Activated CD4-positive, CD25-positive, alpha-beta regulatory T cell treated with anti-CD3 and anti-CD28 coated beads, Interleukin-2, amount 50 U/mL, for 72 hours (primary cell): ENCODE data around the gene SYNDIG1.

Experiments used
- DNase-seq: peaks from one replicate; pipeline ENCODE4 v3.0.0; 2021

SYNDIG1 gene

GRCh38 chr20:24640686-24641085 is 171.3 kb downstream of the SYNDIG1 start:
- DNase-seq, result no peak

- DNase-seq, result no peak
These were observed 174.6 kb downstream of the SYNDIG1 start for GRCh38 chr20:24643731-24644626.

DNA sequence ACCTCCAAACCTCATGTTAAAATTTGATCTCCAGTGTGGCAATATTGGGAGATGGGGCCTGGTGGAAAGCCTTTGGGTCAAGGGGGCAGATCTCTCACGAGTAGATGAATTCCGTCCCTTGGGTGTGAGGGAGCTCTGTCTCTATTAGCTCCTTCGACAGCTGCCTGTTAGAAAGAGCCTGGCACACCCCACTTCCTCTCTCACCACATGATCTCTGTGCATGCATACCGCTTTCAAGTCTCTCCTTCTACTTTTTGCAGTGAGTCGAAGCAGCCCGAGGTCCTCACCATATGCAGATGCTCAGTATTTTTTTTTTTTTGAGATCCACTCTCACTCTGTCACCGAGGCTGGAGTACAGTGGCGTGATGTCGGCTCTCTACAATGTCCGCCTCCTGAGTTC is 176.9 kb downstream of the SYNDIG1 start:
- no peak for DNase-seq

- no peak for DNase-seq
These were observed 178.3 kb downstream of the SYNDIG1 start for GRCh38 chr20:24647713-24648112.

DNA sequence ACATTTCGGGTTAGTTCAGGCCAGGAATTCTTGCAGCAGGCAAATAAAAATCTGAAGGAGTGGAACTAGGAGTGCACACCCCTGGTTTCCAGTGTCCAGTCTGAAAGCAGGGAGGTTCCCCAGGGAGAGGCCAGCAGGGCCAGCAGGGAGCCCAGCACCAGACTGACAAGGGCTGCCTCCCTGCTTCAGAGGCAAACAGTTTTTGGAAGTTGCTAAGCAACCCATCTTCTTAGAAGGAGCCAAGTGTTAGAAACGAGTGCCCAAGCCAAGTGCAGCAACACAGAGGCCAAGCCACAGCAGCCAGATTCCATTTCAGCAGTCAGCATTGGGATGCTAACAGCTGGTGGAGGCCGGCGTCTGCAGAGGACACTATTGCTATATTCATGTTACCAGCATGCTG is 179.1 kb downstream of the SYNDIG1 start:
- no peak for DNase-seq

GRCh38 chr20:24648919-24649318 is 179.5 kb downstream of the SYNDIG1 start:
- DNase-seq, result no peak

DNA sequence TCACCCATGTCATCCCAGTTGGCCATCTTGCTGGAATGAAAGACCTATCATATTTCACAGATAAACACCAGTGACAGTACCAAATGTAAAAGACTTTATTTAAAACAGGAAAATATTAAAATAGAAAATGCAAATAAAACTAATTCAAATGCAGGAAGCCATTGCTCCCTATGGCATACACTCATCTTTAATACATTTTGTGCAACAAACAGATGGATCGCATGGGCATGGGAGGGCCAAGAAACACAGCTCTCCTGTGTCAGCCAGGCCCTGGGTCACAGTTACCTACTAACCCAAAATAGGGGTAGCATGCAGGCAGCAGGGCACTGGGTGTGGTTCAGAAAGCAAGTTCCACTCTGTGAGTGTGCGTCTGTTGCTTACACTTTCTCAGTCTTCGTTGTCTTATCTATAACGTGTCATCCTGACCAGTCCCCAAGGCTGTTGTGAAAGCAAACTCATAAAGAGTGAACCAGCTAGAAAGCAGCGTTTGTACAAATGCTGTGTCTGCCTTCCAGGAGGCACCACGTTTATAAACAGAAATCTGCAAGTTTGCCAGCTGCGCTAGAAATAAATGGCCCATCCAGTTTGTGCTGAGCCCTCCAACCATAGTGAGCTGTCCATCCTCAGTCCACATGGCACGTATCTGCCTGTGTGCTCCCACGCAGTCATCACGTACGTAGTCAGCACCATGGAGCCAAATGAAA is 180.5 kb downstream of the SYNDIG1 start:
- DNase-seq, result no peak

DNA sequence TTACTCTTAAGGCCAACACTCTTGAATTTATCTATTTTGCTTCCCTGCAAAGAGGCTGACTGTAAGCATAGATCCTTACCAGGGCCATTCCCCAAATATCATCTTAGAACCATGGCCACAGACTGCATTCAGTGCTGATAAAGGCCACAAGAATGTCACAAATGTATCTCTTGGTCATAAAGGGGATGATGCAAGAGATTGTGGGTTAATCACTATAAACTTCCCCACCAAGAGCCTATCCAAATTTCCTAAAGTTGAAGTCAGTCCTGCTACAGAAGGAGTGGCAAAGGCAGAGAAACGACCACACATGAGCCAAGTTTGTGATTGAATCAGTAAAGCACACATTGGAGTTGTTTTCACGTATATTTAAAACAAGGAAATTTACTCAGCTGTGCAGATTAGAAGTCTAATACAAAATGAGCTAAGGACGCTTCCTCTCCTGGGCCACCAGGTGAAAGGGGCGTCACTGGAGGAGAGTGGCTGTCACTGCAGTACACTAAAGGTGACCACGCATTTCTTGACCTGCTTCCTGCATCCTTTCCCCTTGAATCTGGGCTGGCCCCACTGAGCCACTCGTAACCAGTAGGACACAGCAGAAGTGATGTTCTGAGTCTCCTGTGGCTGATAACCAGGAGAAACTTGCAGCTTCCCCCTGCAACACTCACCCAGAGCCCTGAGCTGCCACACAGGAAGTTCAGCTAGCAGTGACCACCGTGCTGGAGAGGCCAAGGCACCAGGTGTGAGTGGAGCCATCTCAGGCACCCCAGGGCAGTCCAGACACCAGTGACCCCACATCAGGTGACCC is 181.9 kb downstream of the SYNDIG1 start:
- DNase-seq, result no peak

DNA sequence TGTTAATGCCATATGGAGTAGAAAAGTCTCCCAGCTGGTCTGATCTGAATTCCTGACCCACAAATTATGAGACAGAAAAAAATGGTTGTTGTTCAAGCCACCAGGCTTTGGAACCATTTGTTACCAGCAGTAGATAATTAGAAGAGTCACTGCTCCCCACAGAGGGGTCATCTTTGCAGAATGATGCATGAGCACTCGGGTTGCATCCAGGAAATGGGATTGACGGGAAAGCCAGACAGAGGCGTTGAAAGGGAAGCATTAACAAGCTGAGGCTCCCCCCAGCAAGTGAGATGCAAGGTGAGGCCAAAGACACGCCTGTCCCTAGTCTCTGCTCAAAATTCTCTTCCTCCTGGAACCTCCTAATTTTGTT is 182.5 kb downstream of the SYNDIG1 start:
- no peak for DNase-seq

GRCh38 chr20:24653306-24653705 is 183.9 kb downstream of the SYNDIG1 start:
- DNase-seq, result no peak

GRCh38 chr20:24654425-24654824 is 185.0 kb downstream of the SYNDIG1 start:
- DNase-seq, result no peak

GRCh38 chr20:24656391-24656790 is 187.0 kb downstream of the SYNDIG1 start:
- no peak for DNase-seq

GRCh38 chr20:24657196-24657595 is 187.8 kb downstream of the SYNDIG1 start:
- no peak for DNase-seq

DNA sequence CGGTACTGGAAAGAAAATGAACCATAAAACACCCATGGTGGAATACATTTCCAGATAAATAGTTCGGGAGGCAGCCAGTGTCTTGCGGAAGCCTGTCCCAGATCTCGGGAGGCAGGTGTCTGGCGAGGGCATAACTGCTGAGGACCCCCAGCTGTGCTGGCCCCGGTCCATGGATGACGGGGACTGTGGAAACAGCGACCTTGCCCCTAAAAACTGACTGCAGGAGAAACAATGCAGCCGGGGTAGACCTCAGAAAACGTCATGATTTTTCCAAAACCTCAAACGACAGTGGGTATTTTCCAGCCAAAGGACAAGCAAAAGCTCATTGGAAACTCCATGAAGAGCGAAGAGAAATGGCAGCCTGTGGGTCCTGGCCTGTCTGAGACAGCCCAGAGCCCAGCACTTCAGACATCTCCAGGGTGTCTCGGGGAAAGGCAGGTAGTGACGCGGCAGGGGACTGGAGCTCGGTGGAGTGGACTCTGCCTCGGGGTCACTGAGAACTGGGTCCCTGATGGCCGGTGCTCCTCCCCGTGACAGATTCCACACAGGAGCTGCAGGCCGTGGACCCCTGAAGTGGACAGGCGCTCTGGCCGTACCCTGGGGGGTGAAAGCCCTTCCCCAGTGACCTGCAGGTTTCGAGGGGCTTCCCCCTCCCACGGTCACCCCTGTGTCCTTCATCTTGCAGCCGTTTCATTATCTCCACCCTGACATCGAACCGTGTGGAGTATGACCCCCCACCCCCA is 188.6 kb downstream of the SYNDIG1 start:
- DNase-seq, result no peak

- DNase-seq, result no peak
These were observed 189.7 kb downstream of the SYNDIG1 start for GRCh38 chr20:24658920-24659660.

- DNase-seq, result no peak
These were observed 190.4 kb downstream of the SYNDIG1 start for GRCh38 chr20:24659835-24660234.

DNA sequence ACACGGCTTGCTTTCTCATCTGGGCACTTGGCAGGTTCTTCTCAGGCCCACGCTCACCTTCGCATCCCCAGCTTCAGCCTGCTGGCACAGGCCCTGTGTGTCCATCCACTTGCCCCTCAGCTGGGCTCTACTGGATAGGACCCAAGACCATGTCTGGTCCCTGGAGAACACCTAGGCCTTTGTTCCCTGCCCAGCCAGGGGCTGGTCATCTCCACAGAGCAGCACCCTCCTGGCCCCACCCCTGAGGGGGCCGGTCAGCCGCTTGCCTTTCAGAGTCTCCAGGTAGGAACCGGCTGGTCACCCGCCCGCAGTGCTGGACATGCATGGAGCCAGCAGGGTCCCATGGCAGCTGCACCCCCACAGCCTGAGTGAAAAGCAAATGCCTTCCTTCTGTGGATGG is 191.2 kb downstream of the SYNDIG1 start:
- no peak for DNase-seq

GRCh38 chr20:24661255-24661654 is 191.8 kb downstream of the SYNDIG1 start:
- no peak for DNase-seq

- no peak for DNase-seq
These were observed 192.9 kb downstream of the SYNDIG1 start for GRCh38 chr20:24662322-24662721.

- no peak for DNase-seq
These were observed 193.4 kb downstream of the SYNDIG1 start for GRCh38 chr20:24662752-24663365.

DNA sequence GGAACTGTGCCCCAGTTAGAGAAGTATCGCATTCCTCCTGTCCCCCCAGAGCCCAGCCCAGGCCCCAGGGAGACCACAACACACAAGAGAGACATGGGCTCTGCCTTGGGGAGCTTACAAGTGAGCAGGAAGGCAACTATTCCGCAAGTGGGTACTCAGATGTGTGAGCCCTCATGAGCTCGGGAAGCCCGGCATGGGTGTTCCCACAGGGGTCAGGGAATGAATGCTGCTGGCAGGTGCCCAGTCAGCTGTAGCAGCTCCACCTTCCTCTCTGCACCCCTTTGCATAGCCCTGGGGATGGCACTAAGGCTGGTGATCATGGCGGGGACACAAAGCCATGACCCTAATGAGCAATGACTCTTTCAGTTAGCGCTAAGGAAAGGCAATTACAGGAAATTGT is 194.1 kb downstream of the SYNDIG1 start:
- DNase-seq, result no peak
